Stimulated activated CD4-positive, alpha-beta T cell treated with anti-CD3 and anti-CD28 coated beads, Interleukin-1b, Interleukin-23, amount 100 ng/mL, for 24 hours (primary cell): Measurements from ENCODE around the gene CALML6.

Experiments used
- DNase-seq, 4 experiments: peaks; one replicate each; pipeline ENCODE4 v3.0.0-alpha.2; 2020; ENCODE audit warnings: low read depth in 4 of 4, low spot score in 1 of 4

CALML6 gene

DNA sequence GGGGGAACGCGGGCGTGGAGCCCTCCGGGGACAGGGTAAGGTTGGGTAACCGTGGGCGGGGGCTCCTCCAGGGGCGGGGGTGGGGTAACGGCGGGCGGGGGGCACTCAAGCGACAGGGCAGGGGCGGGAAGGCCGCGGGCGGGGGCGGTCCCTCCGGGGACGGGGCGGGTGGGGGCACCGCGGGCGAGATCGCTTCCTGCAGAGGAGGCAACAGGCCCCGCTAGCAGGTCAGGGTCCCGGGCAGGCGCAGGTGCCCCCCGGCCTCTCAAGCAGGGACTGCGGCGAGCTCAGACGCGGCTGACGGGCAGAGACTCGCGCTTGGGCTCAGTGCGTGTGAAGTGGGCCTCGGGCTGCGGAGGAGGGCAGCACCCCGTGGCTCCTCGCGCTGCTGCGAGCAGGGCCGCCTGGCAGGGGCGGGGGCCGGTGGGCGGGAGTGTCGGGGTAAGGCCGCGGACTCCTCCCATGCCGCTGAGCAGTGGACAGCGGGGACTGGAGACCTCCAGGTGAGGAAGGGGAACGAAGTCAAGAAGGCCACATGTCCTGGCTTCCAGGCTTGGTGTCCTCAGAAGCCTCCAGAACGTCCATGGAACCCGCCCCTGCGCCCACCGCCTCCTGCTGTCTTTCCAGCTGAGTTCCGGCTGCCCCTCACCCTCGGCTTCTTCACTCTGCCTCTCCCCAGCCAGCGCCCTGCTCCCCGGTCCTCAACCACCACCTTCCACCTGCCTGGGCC is 23.5 kb upstream of the CALML6 start:
- peak in 3 of 4 experiments; percentile 43 to 74 (median 56) for DNase-seq

DNA sequence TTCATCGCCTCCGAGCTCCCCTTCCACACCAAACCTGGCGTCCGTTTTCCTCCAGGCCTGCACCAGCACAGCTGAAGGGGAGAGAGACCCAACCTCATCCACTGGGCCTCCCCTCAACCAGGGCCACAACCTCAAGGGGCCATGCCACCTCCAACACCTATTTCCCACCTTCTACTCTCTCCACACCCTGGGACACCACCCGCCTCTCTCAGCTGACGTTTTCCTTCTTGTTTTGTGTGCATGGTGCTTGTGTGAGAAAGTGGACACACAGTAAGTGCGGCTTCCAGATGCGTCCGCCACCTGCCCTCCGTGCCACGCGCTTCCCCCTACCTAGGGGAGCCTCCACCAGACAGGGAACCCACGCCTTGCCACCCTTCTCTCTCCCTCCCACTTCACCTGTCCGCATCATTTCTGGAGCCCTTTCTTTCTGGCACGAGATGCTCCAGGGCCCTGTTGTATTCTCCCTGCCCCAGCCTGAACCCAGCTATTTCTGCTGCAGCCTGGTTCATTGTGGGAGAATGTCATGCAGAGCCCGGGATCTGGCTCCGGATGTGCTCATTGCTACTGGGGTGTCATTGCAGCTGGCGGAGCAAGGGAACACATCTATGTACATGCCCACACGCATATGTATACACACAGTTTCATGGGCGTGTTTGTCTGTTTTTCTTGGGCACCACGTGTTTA is 22.8 kb upstream of the CALML6 start:
- DNase-seq: no peak

DNA sequence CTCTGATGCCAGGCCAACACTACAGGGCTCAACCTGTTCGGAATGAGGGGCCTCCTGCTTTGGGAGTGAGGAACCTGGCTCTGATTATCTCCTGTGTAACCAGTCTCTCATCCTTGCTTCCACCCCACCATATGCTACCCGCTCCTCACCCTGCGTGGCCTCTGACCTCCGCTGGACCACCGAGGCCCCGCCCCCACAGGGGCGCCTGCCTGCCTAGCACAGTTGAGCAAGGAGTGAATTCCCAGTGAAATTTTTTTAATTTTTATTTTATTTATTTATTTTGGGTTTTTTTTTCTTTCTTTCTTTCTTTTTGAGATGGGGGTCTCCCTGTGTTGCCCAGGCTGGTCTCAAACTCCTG is 22.3 kb upstream of the CALML6 start:
- DNase-seq: no peak

DNA sequence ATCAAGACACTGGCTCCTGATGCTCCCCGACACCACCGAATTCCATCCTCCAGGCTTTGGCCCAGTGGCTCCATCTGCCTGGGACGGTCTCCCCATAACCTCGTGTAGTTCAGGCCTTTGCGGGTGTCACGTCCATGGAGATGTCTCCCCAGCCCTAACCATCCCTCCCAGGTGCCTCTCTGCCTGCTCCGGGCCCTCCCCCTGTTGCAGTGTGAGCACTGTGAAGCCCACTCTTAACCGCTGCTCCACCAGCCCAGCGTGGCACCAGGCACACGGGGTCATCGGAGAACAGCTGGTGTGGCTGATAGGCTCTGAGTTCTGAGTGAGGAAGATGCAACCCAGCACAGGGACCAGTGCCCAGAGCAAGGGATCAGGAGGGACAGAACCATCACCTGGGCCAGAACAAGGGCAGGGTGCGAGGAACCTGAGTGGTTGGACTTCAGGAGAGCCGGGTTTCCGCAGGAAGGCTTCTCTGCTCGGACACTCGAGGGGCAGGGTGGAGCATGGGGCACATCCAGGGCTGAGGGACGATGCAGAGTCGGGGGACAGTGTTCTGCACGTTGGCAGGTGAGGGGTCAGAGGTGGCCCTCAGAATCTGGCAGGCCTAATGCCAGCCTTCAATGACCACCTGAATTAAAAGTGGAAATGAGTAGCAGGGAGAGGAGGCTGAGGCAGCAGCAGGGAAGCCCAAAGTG is 21.6 kb upstream of the CALML6 start:
- DNase-seq: no peak

DNA sequence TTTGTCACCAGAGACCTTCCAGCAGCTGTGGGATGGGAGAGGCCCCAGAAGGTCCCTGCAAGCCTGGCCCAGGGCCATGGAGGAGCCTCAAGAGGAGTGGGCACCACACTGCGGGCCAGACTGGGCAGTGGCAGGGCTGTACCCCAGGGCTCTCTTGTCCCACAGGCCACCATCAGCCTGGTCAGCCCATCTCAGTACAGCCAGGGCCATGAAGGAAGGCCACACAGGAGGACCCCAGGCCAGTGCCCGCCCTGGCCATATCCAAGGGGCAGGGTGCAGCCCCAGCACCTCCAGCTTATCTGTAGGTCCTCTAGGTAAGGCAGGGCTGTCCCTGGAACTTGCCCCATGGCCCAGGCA is 21.1 kb upstream of the CALML6 start:
- no peak for DNase-seq

DNA sequence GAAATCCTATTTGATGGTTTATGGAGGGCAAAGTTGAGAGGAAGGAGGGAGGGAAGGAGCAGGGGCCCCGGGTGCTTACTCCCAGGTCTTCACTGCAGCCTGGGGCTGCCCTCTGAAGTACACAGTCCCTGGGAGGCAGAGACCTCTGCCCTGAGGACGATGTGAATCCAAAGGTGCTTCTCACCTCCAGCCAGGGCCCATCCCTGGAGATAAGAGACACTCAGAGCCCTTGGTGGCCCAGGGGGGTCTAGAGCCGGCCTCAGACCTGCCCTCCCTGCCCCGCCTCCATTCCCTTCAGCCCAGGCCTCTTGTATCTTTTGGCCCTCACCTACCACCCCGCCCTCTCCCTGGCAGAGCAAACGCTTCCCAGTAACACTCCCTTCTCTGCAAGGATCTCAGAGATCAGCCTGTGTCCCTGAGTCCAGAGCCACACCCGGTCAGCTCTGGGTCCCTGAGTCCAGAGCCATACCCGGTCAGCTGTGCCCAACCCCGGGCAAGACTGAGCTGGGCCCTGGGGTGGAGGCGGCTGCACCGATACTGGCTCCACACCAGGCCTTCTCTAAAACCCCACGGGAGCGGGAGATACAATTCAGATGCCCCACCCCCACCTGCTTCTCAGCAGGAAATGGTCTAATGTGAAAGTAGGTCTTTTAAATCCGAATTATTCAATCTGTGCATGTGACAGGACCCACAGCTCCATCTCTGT is 20.6 kb upstream of the CALML6 start:
- DNase-seq: no peak

DNA sequence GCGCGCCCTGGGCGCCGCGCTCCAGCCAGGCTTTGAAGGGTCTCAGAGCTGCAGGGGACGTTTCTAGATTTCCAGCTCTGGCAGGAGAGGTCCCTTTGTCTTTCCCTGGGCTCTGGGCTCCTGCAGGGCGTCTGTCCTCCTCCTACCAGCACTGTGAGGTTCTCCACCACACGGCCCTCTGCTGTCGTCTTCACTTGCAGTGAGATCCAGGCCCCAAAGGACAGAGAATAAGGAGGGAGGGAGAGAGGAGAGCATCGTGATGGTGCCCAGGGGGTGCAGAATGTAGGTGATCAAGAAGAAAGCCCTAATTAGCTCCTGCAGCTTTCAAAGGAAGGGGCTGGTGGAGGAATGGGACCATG is 20.0 kb upstream of the CALML6 start:
- no peak for DNase-seq

DNA sequence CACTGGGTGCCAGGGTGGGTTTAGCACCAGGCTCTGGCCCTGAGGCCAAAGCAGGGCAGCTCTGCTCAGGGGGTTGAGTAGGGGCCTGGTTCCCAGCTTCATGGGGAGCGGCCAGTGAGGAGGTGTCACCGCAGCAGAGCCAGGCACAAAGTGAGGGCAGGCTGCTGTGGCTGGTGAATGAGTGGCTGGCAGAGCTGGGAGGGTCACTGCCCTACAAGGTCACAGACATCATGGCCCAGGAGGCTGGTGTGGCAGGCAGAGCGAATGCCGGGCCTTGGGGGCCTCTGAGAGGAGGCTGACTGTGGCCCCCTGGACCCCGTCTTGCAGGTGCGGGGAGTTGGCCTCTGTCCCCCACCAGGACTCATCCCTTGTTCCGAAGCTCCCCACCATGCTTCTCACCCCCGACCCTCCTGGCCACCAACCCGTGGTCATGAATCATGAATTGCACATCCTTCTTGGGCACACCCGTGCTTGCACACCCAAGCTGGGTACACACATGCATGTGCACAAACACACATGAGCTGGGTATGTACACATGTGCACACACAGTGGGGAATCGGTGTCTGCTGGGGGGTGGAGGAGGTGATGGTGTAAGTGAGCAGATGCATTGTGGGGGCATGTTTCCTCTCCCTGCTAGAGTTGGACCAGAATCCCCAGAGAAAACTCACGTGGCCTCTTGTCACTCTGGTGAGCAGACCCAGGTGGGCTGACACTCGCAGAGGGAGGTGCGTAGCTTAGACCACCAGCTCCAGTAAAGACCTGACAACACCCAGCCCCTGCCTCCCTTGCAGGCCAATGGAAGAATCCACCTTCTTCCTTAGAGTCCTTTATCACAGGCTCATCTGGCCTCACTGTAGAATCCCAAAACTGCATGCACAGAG is 19.4 kb upstream of the CALML6 start:
- no peak for DNase-seq

DNA sequence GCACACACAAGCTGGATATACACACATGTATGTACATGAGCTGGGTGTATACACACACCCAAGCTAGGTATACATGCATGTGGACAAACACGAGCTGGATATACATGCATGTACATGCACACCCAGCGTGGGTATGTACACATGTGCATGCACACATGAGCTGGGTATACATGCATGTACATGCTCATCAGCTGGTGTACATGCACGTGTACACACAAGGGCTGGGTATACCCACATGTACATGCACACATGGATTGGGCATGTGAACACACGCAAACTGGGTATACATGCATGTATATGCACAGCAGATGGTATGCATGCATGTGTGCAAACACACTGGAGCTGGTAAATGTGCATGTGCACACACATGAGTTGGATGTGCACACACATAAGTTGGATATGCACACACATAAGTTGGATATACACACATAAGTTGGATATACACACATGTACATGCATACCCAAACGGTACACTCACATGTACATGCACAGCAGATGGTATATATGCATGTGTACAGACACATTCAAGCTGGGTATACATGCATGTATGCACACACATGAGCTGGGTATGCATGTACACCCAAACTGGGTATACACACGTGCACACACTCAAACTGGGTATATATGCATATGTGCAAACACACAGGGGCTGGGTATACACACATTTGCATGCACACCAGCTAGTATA is 16.7 kb upstream of the CALML6 start:
- no peak for DNase-seq

DNA sequence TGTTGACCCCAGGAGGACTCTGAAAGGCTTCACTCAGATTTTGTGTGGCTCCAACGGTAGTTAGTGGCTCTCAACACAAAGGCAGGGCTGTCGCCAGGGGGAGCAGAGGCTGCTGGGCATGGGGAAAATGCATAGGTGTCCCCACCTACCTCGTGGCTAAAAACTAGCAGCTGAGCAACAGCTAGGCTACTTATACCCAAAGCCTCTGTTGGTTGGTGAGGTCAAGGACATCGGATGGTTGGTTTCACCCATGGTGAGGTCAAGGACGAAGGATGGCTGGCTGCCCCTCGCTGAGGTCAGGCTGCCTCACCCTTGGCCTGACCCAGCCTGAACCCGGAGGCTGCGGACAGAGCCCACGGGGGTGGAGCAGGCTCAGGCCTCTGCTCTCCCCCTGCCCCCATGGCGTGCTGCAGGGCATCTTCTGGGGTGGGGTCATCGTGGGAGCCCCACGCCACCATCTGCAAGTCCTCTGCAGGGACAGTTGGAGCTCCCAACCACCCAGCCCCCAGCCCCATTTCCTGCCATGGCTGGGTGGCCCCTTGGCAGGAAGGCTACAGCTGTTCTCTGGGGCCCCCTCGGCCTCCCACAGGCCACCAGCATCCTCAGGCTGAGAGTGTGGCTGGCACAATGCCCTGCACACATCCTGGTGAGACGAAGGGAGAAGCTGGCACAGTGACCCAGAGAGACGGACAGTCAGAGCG is 15.6 kb upstream of the CALML6 start:
- no peak for DNase-seq

DNA sequence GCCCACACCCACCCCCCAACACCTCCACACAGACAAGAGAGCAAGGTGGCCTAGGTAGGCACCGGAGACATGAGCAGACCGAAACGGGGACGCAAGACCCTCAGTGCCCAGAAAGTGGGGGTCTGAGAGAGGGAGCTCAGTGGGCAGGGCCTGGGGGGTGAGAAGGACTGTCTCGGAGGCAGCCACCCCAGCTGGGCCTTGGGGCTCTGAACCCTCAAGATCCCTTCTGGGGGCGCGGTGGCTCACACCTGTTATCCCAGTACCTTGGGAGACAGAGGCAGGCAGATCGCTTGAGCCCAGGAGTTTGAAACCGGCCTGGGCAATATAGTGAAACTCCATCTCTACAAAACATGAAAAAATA is 15.1 kb upstream of the CALML6 start:
- DNase-seq: no peak

DNA sequence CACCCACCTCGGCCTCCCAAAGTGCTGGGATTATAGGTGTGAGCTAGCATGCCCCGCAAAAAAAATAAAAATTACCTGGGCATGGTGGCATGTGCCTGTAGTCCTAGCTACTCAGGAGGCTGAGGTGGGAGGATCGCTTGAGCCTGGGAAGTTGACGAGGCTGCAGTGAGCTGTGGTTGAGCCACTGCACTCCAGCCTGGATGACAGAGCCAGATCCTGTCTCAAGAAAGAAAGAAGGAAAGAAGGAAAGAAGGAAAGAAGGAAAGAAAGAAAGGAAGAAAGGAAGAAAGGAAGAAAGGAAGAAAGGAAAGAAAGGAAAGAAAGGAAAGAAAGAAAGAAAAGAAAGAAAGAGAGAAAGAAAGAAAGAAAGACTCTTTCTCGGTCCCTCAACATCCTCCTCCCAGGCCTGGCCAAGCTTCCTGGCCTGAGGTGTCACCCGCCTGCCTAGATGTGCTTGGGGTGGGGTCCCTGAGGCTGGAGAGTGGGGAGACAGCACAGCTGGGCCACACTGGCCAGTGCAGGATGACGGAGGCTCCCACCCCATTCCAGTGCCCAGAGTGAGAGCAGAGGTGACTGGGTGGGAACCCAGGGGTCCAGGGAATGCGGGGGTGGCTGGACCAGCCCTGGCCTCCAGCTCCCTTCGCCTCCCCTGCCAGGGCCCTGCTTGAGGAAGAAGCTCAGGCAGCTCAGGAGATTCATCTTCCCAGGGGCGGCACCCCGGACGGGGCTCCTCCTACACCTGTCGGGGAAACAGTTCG is 14.0 kb upstream of the CALML6 start:
- no peak for DNase-seq

DNA sequence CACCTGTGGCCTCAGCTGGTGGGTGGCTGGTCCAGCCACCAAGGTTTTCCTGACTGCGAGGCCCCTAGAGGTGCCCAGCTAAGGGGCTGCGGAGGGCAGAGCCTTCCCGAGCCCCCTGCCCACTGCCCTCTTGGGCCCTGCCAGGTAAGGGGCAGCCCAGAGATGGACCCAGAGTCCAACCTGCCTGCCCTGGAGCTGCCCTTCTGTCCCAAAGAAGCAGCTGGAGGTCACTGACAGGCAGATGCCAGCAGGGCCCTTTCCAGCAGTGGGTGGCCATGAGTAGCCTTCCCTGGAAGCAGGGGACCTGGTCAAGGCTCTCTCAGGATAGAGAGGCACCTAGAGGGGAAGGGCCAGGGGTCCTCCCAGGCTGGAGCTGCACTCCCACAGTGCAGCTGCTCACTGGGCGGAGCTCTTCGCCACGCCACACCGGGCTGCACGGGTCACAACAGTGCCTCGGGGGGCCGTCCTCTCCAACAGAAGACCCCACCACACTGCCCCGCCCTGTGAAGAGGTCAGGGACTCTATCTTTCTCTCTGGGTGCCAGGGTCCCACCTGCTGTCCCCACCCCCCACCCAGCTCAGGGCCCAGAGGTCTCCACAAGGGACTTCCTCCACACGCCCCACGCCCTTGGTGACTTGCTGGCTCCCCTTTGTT is 13.3 kb upstream of the CALML6 start:
- no peak for DNase-seq

DNA sequence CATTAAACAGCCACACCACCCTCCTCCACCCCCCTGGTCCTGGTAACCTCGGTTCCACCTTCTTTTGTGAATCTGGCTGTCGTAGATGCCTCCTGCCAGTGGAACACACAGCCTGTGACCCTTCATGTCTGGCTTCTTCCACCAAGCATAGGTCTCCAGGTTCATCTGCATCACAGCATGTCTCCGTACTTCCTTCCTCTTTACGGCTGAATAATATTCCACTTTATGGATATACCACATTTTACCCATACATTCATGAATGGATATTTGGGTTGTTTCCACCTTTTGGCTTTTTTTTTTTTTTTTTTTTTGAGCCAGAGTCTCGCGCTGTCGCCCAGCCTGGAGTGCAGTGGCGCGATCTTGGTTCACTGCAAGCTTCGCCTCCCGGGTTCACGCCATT is 11.8 kb upstream of the CALML6 start:
- no peak for DNase-seq

DNA sequence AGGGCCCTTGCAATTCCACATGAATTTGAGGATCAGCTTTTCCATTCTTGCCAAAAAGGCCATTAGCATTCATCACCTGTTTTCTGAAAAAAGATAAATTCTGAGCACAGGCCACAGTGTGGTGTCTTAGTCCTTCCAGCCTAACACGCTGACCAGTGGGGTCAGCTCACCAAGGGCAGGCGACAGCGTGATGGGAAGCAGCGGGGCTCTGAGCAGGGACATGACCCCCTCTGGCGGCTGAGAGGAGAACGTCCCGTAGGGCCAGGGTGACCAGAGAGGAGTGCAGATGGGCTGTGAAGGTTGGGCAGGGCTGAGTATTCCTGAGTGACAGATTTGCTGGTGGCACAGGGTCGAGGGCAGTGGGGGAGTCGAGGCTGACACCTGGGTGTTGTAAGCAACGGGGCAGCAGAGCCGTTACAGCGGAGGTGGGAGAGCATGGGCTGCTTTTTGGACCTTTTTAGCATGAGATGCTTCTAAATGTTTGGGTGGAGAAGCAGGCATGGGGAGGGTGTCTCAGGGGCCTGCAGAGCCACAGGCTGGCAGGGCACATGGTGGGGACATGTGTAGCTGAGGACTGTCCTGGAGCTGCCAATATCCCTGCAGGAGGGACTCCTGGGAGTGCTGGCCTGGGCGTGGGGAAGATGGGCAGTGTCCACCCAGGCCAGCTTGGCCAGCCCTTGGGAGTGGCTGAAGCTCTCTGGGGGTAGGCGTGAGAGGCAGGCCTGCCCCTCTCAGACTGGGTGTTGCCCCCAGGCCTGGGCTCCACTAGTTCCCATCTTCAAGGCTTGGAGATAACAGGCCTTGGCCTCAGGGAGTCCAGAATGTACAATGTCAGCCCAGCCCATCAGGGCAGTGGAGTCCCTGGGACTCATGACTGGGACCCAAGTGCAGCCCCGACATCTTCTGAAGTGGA is 8.6 kb upstream of the CALML6 start:
- peak in 3 of 4 experiments; percentile 45 to 52 (median 51) for DNase-seq

DNA sequence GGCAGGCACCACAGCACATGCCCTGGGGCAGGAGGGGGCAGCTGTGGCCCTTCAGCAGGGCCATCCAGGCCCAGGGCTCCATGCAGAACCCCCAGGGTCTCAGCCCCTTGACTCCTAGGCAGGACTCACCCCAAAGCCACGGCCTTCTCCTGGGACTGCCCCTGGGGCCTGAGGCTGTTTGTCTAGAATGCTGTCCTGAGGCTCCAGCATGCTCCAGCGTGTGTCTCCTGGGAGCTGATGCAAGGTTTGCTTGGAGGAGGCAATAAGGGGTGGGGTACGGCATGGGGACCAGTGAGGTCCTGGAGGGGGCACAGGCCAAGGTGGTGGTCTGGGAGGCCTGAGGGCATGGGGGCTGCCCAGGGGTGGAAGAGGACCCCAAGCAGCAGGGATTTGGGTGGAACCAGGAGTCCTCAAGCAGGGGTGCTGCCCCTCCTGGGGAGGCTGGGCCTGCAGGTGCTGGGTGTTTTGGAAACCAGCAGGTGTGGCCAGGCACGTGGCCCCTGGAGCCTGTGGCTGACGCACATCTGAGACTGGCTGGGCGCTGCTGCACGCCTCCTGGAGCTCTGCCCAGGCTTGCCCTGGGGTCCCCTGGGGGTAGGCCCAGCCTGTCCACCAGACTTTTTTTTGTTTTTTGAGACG is 7.8 kb upstream of the CALML6 start:
- DNase-seq: no peak

DNA sequence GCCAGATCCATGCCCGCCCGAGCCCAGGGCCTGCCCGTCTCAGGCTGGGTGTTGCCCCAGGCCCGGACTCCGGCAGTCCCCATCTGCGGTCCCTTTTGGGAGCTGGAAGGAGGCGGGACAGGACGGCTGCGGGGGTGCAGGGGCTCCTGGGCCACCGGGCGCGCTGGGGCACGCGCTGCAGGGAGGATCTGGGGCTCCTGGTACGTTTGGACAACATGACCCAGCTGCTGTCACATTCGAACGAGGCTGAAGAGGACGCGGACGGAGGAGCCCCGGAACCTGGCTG is 6.6 kb upstream of the CALML6 start:
- DNase-seq: no peak
